ENCODE data around the gene AUH. TPM values are rescaled to one million over a fixed set of nuclear protein-coding genes. Genes with fewer than 3 reads are reported as not detected.

AUH gene
- total RNA-seq, 4 donors from 2014 or later: 23.5 to 50.7 (median 39.9) TPM

DNA sequence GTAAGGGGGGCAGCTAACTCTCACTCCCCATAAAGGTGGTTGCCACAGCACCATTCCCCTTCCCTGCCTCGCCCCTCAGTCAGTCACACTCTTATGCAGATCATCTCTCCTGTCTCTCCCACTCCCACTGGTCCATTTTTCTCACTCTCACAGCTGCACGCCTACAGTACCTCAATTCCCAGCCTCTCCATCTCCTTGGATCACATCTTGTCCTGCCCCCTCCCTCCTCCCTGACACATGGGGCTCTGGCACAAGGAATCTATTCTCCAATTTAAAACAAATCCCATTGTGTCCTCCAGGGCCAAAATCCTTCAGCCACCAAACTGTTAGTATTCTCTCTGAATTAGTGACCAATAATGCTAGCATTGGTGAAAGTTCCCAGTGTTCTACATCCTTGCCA, 114.4 kb downstream of the AUH start:
- TF ChIP-seq, protein P1, sequence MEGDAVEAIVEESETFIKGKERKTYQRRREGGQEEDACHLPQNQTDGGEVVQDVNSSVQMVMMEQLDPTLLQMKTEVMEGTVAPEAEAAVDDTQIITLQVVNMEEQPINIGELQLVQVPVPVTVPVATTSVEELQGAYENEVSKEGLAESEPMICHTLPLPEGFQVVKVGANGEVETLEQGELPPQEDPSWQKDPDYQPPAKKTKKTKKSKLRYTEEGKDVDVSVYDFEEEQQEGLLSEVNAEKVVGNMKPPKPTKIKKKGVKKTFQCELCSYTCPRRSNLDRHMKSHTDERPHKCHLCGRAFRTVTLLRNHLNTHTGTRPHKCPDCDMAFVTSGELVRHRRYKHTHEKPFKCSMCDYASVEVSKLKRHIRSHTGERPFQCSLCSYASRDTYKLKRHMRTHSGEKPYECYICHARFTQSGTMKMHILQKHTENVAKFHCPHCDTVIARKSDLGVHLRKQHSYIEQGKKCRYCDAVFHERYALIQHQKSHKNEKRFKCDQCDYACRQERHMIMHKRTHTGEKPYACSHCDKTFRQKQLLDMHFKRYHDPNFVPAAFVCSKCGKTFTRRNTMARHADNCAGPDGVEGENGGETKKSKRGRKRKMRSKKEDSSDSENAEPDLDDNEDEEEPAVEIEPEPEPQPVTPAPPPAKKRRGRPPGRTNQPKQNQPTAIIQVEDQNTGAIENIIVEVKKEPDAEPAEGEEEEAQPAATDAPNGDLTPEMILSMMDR (IDR thresholded peaks at IDR 0.05; ENCODE audit: low read depth): no peak

DNA sequence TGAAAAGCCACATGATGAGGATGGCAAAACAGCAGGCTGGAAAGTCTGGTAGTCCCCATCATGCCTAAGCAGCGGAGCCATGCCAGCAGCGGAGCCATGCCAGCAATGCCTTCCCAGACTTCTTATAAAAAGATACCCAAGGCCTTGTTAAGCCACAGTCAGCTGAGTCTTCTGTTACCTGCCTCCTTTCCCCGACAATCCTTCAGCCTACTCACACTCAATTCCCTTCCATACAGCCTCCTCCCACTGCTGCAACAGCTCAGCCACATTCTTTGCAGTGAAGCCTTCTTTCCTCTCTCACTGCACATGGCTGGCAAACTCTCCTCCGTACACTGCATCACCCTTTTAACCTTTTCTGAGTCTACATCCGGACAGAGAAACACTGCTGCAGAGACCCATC, 114.9 kb downstream of the AUH start:
- TF ChIP-seq, protein P1 (IDR thresholded peaks at IDR 0.05; ENCODE audit: low read depth): no peak

DNA sequence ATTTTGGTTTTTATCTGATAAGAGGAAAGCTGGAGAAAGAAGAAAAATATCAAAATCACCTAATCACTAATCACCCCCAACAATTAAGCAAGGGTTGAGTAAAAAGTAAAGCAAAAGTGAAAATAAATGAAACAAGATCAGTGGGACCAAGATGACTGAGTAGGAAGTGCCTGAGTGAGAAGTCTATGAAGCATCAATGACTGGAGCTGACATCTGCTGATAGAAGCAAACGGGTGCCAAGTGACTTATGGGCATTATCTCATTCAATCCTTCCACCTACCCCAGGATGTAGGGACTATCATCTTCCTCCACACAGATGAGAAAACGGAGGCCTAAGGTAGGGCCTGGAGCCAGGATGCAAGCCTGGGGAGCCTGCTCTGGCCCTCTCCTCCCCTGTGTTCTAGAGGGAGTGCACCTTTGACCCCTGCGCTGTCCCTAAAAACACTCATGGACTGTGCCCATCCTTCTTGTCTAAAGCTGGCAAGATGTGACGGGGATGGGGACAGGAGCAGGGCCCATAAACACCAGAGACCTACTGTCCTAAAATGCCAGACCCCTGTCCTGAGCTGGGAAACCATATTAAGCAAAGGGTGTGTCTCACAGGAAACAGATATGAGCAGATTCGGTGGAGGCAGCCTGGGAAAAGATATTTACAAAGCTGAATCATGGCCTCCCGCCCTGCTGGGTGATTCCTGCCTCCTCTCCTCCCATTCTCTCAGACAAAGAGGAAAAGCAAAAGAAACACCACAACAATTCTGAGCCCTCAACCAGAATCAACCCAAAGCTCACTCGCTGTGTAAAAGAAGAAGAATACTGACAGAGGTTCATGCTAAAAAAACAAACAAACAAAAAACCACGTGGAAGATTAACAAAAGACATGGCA, 116.0 kb downstream of the AUH start:
- TF ChIP-seq, protein P1 (IDR thresholded peaks at IDR 0.05; ENCODE audit: low read depth): no peak

DNA sequence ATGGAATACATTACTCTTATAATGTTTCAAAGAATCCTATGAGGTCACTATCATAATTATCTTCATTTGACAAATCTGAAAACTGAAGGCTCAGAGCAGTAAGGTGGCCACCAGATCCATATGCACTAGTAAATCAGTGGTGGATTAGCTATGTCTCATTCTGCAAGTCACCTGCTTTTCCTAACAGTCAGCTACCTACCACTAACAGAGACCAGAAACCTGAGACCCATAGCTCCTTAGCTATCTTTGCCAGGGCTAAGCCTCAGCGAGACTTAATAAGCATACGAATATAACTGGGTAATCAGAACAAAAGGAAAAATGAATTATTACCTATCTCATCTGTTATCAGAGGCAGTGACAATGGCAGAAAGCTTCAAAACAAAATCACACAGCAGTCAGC, 118.7 kb downstream of the AUH start:
- TF ChIP-seq, protein P1 (IDR thresholded peaks at IDR 0.05; ENCODE audit: low read depth): no peak

DNA sequence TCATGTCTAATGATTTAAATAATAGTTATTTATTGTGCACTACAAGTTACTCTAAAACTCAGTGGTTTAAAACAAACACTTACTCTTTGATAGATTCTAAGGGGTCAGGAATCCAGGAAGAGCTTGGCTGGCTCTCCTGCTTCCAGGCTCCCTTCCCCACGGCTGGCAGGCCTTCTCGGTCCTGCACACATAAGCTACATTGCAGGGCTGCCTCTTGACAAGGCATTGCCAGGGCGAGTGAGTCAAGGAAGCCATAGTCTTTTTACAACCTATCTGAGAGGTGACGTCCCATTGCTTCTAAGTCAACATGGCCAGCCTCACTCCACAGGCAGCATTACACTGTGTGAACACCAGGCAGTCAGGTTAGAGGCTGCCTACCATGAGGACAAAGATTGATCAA, 119.8 kb downstream of the AUH start:
- TF ChIP-seq, protein P1 (IDR thresholded peaks at IDR 0.05; ENCODE audit: low read depth): no peak

DNA sequence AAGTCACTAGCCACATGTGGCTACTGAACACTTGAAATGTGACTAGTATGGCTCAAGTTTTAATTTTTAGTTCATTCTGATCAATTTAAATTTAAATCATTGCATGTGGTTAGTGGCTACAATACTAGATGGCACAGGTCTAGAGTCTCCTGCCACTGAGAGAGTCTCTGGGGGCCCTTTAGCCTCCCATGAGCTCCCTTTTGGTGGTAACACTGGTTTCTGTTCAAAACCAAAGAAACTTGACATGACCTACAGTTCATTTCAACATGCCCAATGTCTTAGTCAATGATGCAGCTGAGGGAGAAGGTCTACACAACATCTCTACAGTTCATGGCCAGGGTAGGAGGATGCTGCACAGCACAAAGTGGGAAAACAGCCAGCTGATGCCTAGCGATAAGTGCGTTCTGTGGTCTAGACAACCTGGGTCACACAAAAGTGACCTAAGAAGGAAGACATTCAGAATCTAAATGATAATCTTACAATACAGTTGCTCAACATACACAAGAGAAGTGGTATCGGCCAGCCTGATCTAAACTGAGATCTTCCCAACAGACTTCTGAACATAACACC, 121.0 kb downstream of the AUH start:
- TF ChIP-seq, protein P1 (IDR thresholded peaks at IDR 0.05; ENCODE audit: low read depth): no peak

DNA sequence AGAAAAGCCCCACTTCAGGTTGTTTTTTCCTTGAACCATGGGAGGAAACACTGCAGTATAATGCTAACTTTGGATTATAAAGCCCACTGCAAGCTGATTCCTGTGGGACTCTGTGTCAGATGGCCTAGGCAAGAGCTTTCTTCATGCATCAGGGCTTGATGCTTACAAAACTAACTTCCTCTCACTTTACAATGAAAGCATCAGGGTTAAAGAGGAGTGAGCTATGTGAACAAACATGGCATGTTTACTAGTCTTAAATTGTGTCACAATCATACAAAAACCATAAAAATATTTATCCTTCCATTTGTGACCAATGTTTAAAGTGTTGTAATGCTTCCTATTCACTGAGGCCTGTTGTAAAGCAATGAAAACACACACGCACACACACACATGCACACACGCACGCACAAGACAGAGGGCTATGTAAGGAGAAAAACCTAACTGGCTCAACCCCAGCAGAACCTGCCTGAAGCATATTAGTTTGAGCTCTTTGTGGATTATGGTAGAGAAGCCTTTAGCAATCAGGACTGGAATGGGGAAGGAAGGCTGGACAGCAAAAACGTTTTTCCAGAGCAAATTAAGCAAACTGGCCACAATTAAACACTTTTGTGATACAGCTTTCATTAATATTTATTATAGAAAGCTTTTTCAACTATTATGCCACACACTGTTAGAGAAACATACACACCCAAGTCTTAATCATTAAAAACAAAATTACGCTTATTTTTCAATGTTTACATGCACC, 122.2 kb downstream of the AUH start:
- TF ChIP-seq, protein P1 (IDR thresholded peaks at IDR 0.05; ENCODE audit: low read depth): no peak

All from subcutaneous adipose tissue (tissue), 4 donors.